ENCODE results near the gene ERMP1.
A peak's percentile ranks its signal among the peaks of the same experiment; 100 is the strongest.

The ERMP1 gene

DNA sequence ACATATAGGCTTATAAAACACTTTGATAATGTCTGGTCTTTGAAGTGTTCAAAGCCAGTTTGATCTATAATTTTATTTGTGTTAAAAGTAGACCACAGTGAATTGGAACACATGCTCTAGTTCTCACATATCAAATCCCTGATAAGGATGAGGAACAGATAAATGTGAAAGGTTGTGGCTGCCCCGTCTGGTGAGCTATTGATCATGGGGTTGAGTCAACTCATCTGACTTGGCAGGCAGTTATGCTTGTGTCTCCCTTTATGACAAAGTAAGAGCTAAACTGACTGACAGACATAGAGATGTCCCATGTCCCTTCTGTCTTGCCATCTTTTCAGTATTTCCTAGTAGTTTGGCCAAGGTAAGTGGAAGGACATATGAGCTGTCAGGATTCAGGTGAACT lies 2.9 kb upstream of the ERMP1 start:
- Histone ChIP-seq H3K4me1 (ENCODE audit: control insufficient read depth, low read length) (peaks cover 23% of the 10 kb centered on the region), H3K36me3 (ENCODE audit: control insufficient read depth, low read length) (no peaks in the 10 kb centered on the region; the same call in 1 of the 2 replicates), H3K9me3 (ENCODE audit: control insufficient read depth, insufficient read depth, low read length) (no peaks in the 10 kb centered on the region), H4K20me1 (ENCODE audit: control insufficient read depth, insufficient read depth, low read depth, low read length) (no peaks in the 10 kb centered on the region), H3F3A (ENCODE audit: control insufficient read depth, insufficient read depth) (no peaks in the 10 kb centered on the region), H3K79me2 (ENCODE audit: control insufficient read depth, low read length) (peaks cover 17% of the 10 kb centered on the region), H3K27me3 (ENCODE audit: control insufficient read depth, low read length) (no peaks in the 10 kb centered on the region), H3K4me3 (ENCODE audit: low read length) (no peak overlapping the region), H3K27ac (ENCODE audit: low read depth, low read length) (no peak overlapping the region), H3K9me2 (replicated peaks; ENCODE audit: control insufficient read depth, low read length) (no peaks in the 10 kb centered on the region), H3K4me2 (ENCODE audit: low read length) (no peak overlapping the region)
- no peak for TF ChIP-seq EZH2phosphoT487 (IDR thresholded peaks at IDR 0.05; ENCODE audit: borderline replicate concordance, low read length)
- TF ChIP-seq CTCF (IDR thresholded peaks at IDR 0.05; ENCODE audit: low read depth, low read length, poor library complexity, severe bottlenecking), result no peak

DNA sequence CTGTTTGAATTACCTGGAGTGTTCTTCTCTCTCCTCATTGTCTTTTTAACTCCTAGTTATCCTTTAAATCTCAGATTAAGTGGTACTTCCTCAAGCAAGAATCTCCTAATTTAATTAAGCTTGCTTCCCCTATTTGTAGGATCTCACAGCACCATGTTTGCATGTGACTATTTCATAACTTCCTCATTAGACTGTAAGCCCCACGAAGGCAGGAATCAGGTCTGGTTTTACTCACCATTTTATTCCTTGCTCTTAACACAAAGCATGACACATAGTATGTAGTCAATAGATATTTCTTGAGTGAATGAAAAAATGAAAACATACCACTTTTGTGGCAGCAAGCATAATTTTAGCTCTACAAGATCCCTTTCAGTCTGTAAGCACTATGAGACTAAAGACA lies 1.3 kb upstream of the ERMP1 start:
- no peaks in the 10 kb centered on the region for H3K27me3 ChIP-seq (ENCODE audit: control insufficient read depth, low read length)
- no peaks in the 10 kb centered on the region for H3K9me3 ChIP-seq (ENCODE audit: control insufficient read depth, insufficient read depth, low read length)
- TF ChIP-seq EZH2phosphoT487 (IDR thresholded peaks at IDR 0.05; ENCODE audit: borderline replicate concordance, low read length) (no peak), CTCF (IDR thresholded peaks at IDR 0.05; ENCODE audit: low read depth, low read length, poor library complexity, severe bottlenecking) (no peak)
- peaks cover 11% of the 10 kb centered on the region for H3K36me3 ChIP-seq (ENCODE audit: control insufficient read depth, low read length)
- no peaks in the 10 kb centered on the region for H4K20me1 ChIP-seq (ENCODE audit: control insufficient read depth, insufficient read depth, low read depth, low read length)
- no peaks in the 10 kb centered on the region for H3F3A ChIP-seq (ENCODE audit: control insufficient read depth, insufficient read depth)
- peaks cover 23% of the 10 kb centered on the region for H3K4me1 ChIP-seq (ENCODE audit: control insufficient read depth, low read length)
- no peak overlapping the region for H3K4me3 ChIP-seq (ENCODE audit: low read length)
- no peaks in the 10 kb centered on the region for H3K9me2 ChIP-seq (replicated peaks; ENCODE audit: control insufficient read depth, low read length)
- H3K4me2 ChIP-seq (ENCODE audit: low read length), result no peak overlapping the region
- H3K27ac ChIP-seq (ENCODE audit: low read depth, low read length), result no peak overlapping the region
- peaks cover 20% of the 10 kb centered on the region for H3K79me2 ChIP-seq (ENCODE audit: control insufficient read depth, low read length)

GRCh38 chr9:5832071-5832537 lies 813 bp downstream of the ERMP1 start:
- no peaks in the 10 kb centered on the region for H4K20me1 ChIP-seq (ENCODE audit: control insufficient read depth, insufficient read depth, low read depth, low read length)
- H3K79me2 ChIP-seq (ENCODE audit: control insufficient read depth, low read length), result peaks cover 20% of the 10 kb centered on the region
- peaks cover 21% of the 10 kb centered on the region for H3K36me3 ChIP-seq (ENCODE audit: control insufficient read depth, low read length)
- H3K4me2 ChIP-seq (ENCODE audit: low read length), result peak overlapping the region; percentile 69
- TF ChIP-seq CTCF (IDR thresholded peaks at IDR 0.05; ENCODE audit: low read depth, low read length, poor library complexity, severe bottlenecking) (no peak), EZH2phosphoT487 (IDR thresholded peaks at IDR 0.05; ENCODE audit: borderline replicate concordance, low read length) (no peak)
- H3K4me3 ChIP-seq (ENCODE audit: low read length), result peak overlapping the region; percentile 81
- H3K27me3 ChIP-seq (ENCODE audit: control insufficient read depth, low read length), result no peaks in the 10 kb centered on the region
- H3K9me3 ChIP-seq (ENCODE audit: control insufficient read depth, insufficient read depth, low read length), result no peaks in the 10 kb centered on the region
- H3F3A ChIP-seq (ENCODE audit: control insufficient read depth, insufficient read depth), result no peaks in the 10 kb centered on the region
- H3K27ac ChIP-seq (ENCODE audit: low read depth, low read length), result no peak overlapping the region
- no peaks in the 10 kb centered on the region for H3K9me2 ChIP-seq (replicated peaks; ENCODE audit: control insufficient read depth, low read length)
- H3K4me1 ChIP-seq (ENCODE audit: control insufficient read depth, low read length), result peaks cover 33% of the 10 kb centered on the region

Measured in DOHH2 (cell line).